Endothelial cell of umbilical vein (primary cell): Measurements from ENCODE around the gene PYY.
A peak's percentile ranks its signal among the peaks of the same experiment; 100 is the strongest.

ENCODE experiments used
- EZH2 ChIP-seq: IDR thresholded peaks from 2 replicates; pipeline ENCODE4 v1.6.1; 2012; ENCODE audit warnings: borderline replicate concordance, low read depth, mild to moderate bottlenecking, moderate library complexity, low read length, inconsistent platforms; ENCODE audit not compliant: severe bottlenecking
- POLR2A ChIP-seq: IDR thresholded peaks from 2 replicates; pipeline ENCODE4 v1.6.1; 2012; ENCODE audit warnings: low read depth, mild to moderate bottlenecking, control low read depth, low read length
- TF ChIP-seq, protein P1 (sequence below), 2 donors: IDR thresholded peaks; 1 replicate in 1 of 2; 2 replicates in 1 of 2; pipeline ENCODE4 v1.5.1; 2011; ENCODE audit warnings: low read length in 2 of 2, mild to moderate bottlenecking in 2 of 2, moderate library complexity in 2 of 2, control low read depth in 1 of 2, inconsistent platforms in 1 of 2, low read depth in 1 of 2; ENCODE audit not compliant: insufficient read depth in 1 of 2; ENCODE audit errors: extremely low read depth in 1 of 2

DNA sequence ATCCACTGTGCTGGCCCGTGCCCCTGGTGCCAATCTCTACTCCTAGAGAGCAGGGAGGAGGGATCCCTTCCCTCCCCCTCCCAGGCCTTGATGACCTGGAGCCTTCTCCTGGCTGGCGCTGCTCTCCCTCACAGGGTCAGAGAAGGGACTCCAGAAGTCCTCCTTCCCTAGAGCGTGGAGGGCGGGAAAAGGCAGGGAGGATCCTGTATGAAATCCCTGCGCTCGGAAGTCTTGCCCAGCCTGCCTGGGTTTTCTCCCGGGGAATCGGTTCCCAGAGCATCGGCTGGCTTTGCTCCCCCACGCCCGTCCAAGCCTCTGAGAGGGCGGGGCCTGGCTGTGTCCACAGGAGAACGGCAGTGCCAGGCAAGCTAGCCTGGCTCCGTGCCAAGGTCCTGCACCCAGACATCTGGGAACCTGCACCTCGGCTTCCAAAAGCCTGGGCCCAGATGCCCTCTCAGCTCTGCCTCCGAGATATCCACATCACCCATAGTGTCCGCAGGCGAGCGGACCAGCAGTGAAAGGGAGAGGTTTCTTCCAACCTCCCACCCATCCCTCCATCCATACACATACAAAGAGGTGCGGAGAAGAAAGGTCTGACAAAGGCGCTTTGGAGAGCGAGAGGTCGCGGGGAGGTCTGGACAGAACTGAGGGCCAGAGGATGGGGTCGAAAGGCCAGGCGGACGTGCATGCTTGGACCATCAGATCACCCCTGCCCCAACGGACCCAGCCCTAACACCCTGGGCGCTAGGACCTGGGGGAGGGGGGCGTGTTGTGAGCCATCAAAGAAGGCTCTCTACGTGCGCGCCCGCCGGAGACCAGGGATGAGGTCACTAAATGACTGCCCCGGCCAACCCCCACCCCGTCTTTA lies 47.5 kb downstream of the PYY start:
- TF ChIP-seq, protein P1, sequence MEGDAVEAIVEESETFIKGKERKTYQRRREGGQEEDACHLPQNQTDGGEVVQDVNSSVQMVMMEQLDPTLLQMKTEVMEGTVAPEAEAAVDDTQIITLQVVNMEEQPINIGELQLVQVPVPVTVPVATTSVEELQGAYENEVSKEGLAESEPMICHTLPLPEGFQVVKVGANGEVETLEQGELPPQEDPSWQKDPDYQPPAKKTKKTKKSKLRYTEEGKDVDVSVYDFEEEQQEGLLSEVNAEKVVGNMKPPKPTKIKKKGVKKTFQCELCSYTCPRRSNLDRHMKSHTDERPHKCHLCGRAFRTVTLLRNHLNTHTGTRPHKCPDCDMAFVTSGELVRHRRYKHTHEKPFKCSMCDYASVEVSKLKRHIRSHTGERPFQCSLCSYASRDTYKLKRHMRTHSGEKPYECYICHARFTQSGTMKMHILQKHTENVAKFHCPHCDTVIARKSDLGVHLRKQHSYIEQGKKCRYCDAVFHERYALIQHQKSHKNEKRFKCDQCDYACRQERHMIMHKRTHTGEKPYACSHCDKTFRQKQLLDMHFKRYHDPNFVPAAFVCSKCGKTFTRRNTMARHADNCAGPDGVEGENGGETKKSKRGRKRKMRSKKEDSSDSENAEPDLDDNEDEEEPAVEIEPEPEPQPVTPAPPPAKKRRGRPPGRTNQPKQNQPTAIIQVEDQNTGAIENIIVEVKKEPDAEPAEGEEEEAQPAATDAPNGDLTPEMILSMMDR (IDR thresholded peaks at IDR 0.05; ENCODE audit: extremely low read depth in 1 of 2, insufficient read depth in 1 of 2, low read depth in 1 of 2, low read length in 2 of 2), result no peak
- peak; percentile 80 for TF ChIP-seq EZH2
- no peak for TF ChIP-seq POLR2A
